ENCODE measurements around the gene BORCS6.
A peak's percentile ranks its signal among the peaks of the same experiment; 100 is the strongest.

Gene BORCS6

DNA sequence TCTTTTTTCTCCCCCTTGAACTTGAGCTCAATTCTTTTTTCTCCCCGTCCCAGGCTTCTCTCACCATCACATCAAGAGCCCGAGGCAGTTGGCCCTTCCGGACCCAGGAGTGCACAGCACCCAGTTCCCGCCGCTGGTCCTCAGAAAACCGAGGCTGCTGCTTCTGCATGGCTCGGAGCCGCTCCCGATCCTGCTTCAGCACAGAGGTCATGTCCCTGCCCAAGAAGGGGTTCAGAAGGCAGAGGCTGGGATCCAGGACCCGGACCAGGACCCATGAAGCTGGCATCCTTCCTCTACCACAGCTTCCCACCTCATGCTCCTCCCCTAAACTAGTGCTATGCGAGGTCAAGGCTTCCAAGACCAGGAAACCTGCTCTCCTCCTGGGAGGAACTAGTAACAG, 48.2 kb downstream of the BORCS6 start:
- DNase-seq, result peak; percentile 24

DNA sequence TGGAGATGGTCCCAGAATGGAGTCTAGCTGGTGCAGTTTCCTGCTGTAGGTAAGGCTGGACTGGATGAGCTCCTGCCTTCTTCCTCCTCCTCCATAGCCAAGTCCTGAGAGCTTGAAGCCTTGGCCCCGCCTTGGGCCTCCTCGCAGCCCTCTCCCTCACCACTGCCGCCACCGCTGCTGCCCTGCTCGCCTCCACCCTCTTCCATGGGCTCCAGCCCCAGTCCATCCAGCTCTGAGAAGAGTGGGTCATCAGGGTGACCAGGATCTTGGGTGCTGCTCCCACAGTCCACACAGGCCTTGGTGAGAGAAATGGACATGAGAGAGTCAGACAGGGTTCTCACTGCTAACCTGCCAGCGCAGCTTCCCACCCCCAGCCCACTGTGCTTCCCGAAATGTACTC, 48.9 kb downstream of the BORCS6 start:
- DNase-seq, result peak; percentile 28

- DNase-seq, result peak; percentile 22
Observed at GRCh38 chr17:8140065-8141029, 49.6 kb downstream of the BORCS6 start.

DNA sequence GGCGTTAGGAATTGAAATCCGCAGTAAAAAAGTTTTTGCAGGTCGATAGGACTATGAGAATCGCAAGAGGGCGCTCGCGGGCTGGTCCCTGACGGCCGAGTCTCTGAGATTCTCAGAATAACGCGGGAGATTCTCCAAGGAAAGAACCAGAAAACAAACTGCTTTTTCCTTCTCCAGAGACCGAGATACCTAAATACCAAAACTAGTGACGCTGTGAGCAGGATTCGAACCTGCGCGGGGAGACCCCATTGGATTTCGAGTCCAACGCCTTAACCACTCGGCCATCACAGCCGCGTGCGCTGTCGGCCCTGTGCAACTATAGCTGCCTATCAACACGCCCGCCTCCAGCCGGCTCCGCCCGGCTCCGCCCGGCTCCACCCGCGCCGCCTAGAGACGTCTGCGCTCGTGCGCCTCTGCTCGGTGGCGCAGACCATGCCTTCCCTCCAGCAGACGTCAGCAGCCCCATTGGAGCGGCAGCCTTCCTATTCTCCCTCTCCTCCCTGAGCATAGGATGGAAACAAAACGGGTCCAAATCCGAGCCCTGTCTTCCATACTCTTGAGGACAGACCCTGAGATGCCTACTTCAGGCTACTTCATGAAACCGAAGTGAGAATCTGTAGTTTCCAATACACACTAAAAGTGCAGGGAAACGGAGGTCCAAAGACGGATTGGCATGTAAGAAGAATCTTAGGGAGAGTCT, 51.2 kb downstream of the BORCS6 start:
- DNase-seq, result peak; percentile 96

DNA sequence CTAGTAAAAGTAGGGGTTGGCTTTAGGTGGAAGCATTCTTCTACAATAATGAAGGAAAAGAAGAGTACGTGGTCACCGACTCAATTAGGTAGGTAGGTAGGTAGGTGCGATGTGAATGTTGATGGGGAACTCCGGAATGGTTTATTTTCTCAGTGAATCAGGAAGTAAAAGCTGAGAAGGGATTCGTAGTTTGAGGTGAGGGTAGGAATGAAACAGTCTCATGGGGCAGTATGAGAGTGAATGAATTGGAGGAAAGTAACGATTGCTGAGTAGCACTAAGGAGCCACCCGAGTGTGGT, 51.7 kb downstream of the BORCS6 start:
- no peak for DNase-seq
